IMR-90 (cell line): ENCODE data around the gene MARCHF9.

Experiments used
- CEBPB ChIP-seq: IDR thresholded peaks from 2 replicates; pipeline ENCODE4 v1.6.1; 2012; ENCODE audit warnings: low read depth, low read length, improper control_type of control experiment
- CHD1 ChIP-seq: IDR thresholded peaks from 2 replicates; pipeline ENCODE4 v1.6.1; 2012; ENCODE audit warnings: low read depth, low read length, improper control_type of control experiment
- FOS ChIP-seq: fragments of 150-350 bp; IDR thresholded peaks from 2 replicates; pipeline ENCODE4 v1.6.1; 2016; ENCODE audit warnings: low read depth, low read length
- MAFK ChIP-seq: IDR thresholded peaks from 2 replicates; pipeline ENCODE4 v1.6.1; 2012; ENCODE audit warnings: low read depth, low read length, improper control_type of control experiment
- MAZ ChIP-seq: IDR thresholded peaks from 2 replicates; pipeline ENCODE4 v1.6.1; 2012; ENCODE audit warnings: low read depth, mild to moderate bottlenecking, low read length, improper control_type of control experiment, moderate library complexity, borderline replicate concordance
- POLR2A ChIP-seq: IDR thresholded peaks from 2 replicates; pipeline ENCODE4 v1.6.1; 2012; ENCODE audit warnings: mild to moderate bottlenecking, low read depth, low read length
- RAD21 ChIP-seq: IDR thresholded peaks from 2 replicates; pipeline ENCODE4 v1.6.1; 2012; ENCODE audit warnings: low read length, improper control_type of control experiment
- RFX5 ChIP-seq: IDR thresholded peaks from 2 replicates; pipeline ENCODE4 v1.8.0; 2012; ENCODE audit warnings: low read depth, mild to moderate bottlenecking, low read length, moderate library complexity
- SMC3 ChIP-seq: fragments of 150-350 bp; IDR thresholded peaks from 2 replicates; pipeline ENCODE4 v1.6.1; 2016; ENCODE audit warnings: low read depth, mild to moderate bottlenecking, antibody characterized with exemption, low read length, moderate library complexity
- TF ChIP-seq, protein P1 (sequence below): conservative IDR thresholded peaks from 2 replicates; pipeline ENCODE4 v1.5.1; 2012; ENCODE audit warnings: mild to moderate bottlenecking, low read depth, low read length, improper control_type of control experiment
- TF ChIP-seq, protein P2 (sequence below): fragments of 150-350 bp; IDR thresholded peaks from 2 replicates; pipeline ENCODE4 v1.6.1; 2017; ENCODE audit warnings: mild to moderate bottlenecking, antibody characterized with exemption, low read length, low read depth

DNA sequence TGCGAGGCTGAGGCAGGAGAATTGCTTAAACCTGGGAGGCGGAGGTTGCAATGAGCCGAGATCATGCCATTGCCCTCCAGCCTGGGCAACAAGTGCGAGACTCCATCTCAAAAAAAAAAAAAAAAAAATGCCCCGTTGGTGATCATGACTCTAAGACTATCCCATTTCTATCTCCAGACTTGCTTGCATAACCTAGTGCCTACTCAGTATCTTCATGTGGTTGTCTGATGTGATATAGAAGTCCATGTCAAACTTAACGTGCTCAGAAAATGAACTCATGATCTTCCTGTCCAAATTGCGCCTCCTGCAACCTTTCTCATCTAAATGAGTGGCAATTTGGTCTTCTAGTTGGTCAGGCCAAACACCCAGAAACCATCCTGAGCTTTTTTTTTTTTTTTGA, 23.0 kb downstream of the MARCHF9 start:
- no peak for TF ChIP-seq CEBPB
- TF ChIP-seq, protein P1, sequence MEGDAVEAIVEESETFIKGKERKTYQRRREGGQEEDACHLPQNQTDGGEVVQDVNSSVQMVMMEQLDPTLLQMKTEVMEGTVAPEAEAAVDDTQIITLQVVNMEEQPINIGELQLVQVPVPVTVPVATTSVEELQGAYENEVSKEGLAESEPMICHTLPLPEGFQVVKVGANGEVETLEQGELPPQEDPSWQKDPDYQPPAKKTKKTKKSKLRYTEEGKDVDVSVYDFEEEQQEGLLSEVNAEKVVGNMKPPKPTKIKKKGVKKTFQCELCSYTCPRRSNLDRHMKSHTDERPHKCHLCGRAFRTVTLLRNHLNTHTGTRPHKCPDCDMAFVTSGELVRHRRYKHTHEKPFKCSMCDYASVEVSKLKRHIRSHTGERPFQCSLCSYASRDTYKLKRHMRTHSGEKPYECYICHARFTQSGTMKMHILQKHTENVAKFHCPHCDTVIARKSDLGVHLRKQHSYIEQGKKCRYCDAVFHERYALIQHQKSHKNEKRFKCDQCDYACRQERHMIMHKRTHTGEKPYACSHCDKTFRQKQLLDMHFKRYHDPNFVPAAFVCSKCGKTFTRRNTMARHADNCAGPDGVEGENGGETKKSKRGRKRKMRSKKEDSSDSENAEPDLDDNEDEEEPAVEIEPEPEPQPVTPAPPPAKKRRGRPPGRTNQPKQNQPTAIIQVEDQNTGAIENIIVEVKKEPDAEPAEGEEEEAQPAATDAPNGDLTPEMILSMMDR, result no peak
- no peak for TF ChIP-seq RAD21
- no peak for TF ChIP-seq MAZ
- TF ChIP-seq, protein P2, sequence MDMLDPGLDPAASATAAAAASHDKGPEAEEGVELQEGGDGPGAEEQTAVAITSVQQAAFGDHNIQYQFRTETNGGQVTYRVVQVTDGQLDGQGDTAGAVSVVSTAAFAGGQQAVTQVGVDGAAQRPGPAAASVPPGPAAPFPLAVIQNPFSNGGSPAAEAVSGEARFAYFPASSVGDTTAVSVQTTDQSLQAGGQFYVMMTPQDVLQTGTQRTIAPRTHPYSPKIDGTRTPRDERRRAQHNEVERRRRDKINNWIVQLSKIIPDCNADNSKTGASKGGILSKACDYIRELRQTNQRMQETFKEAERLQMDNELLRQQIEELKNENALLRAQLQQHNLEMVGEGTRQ, result no peak
- no peak for TF ChIP-seq RFX5
- TF ChIP-seq CHD1, result no peak
- TF ChIP-seq FOS, result no peak
- TF ChIP-seq POLR2A, result no peak
- TF ChIP-seq MAFK, result no peak
- no peak for TF ChIP-seq SMC3
